Measurements from ENCODE around the gene KCNH5.

The KCNH5 gene

DNA sequence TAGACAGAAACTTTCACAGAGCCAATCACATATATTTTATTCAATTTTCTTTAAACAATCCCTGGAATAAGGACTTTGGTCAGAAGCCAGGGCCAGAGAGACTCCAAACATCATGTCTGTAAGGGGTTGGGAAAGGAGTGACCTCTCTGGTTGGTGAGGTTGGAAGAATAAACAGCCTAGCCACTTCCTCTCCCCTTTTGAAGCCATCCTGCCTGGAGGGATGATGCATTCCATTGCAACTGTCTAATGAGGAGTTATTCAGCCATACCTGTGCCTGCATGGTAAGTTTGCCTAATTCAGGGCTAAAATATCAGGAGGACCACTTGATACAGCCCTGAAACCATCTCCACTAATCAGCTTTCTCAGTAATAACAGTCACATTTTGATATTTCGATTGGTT lies 299.8 kb downstream of the KCNH5 start:
- no peak for DNase-seq (ENCODE audit: low read depth in 2 of 3, low spot score in 2 of 3)

DNA sequence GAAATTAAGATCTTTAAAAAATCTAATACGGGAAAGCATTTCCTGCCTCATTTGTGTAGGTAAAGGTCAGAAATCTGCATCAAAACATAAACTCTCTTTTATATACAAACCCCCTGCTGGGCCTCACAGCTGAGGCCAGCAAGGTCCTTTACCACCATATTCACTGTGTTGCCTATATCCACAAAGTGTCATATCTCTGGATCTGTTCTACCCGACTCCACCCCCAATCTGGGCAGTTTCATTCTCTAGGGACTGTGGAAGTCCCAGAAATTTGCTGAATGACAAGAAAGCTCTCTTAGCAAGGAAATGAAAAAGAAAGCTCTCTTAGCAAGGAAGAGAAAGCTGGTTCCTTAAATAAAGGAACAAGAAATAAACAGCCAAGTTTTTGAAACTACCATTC lies 301.7 kb downstream of the KCNH5 start:
- DNase-seq (ENCODE audit: low read depth in 2 of 3, low spot score in 2 of 3): no peak

DNA sequence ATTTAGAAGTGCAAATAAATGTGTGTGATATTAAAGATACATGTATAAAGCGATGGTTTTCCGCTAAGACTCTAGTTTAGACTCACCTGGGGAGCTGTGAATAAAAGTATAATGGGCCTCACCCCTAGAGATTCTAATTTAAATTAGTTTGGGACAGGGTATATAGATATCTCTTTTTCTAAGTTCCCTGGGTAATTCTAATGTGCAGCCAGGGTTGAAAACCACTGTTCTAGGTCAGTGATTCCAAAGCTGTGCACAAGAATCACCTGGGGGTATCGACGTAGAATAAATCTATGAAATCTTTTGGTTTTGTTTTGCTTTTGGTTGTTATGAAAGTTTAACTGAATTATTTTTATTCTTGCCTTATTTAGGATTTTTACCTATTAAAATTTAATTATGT lies 302.1 kb downstream of the KCNH5 start:
- no peak for DNase-seq (ENCODE audit: low read depth in 2 of 3, low spot score in 2 of 3)

DNA sequence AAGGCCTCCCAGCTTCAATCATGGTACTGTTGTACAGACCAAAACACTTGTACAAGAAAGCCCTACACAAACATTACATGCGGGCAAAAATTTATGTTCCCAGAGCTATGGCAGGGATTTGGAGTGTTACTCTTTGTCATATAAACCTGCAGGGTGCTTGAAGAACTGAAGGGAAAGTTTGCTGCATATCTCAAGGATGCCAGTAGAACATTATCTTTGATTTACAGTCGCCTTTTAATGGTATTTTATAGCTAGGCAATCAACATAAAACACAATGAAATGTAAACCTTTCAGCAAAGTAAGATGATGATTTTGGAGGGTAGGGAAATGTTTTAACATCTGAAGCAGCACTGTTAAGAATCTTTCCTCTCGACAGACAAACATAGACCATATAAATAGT lies 305.6 kb downstream of the KCNH5 start:
- no peak for DNase-seq (ENCODE audit: low read depth in 2 of 3, low spot score in 2 of 3)

DNA sequence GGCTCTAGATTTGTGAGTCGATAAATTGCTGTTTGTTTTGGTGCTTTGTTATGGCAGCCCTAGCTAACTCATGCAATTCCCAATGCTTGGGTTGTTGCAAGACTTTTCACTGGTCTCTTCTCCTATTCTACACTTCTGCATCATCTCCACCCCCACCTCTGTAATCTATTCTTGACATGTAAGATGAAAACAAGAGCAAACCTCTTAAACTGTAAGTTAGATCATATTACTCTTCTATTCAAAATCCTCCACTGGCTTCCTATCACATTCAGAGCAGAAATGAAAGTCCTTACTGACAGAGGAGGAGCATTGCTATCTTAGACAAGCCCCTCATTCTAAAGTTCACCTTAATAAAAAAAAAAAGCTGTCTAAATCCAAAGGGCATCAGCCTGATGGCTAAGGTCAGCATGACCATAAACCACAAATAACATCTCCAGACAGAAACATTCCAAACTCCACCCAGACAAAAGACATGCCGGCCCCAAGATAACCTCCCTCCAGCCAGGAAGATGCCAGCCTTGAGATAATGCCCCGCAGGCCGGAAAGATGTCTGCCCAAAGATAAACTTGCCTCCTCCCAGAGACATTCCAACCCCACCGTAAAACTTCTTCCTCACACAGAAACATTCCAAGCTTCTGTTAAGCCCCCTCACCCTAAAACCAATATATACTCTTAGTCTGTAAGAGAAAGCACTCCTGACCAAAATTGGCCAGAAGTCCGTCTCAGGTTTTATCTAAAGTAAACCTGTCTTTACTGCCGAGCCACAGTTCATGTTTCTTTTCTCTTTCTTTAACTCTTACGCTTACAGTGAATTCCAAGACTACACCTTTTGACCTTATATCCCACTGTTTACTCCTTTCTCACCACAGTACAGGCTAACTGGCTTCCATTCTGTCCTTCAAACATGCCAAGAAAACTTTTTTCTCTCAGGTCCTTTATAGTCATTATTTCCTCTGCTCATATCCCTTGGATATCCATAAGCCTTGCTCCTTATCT lies 308.9 kb downstream of the KCNH5 start:
- DNase-seq (ENCODE audit: low read depth in 2 of 3, low spot score in 2 of 3): no peak

DNA sequence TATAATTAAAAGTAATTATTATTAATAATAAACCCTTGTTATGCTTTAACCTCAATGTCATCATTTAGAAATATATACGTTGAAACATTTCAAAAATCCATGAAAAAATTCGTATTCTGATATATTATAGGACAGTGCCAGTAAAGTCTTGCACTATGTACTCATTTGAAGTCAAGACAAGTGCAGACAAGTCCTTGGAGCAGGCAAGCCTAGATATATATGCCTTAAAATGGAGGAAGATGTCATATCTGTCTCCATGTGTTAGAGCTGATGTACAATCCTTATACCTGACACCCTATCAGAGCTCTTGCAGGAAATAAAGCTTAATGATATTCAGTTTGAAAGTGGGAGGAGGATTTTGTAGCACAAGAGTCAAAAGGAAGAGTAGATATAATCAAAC lies 310.4 kb downstream of the KCNH5 start:
- no peak for DNase-seq (ENCODE audit: low read depth in 2 of 3, low spot score in 2 of 3)

DNA sequence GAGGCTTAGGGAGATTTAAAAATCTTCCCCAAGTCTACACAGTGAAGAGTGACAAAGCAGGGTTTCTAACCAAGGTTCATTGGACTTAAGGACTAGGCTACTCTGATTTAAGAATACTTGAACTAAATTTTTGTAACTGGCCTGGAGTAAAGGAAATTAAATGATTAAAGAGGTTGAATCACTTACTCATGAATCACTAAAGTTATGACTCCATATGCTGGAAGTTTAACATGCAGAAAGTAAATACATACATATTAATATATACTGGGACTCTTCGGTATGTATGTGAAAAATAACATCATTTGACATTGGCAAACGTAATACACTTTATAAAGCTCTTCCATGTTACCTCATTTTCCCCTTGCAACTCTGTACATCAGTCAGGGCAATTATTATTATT lies 322.9 kb downstream of the KCNH5 start:
- DNase-seq (ENCODE audit: low read depth in 2 of 3, low spot score in 2 of 3): no peak

DNA sequence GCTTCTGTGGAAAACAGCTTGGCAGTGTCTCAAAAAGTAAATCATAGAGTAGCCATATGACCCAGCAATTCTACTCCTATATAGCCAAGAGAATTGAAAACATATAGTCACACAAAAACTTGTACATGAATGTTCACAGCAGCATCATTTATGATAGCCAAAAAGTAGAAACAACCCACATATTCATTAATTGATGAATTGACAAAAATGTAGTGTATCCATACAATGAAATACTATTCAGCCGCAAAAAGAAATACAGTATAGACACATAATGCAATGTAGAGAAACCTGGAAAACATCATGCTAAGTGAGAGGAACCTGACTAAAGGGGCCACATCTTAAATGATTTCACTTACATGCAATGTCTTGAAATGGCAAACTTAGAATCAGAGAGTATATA lies 326.6 kb downstream of the KCNH5 start:
- DNase-seq (ENCODE audit: low read depth in 2 of 3, low spot score in 2 of 3): no peak

DNA sequence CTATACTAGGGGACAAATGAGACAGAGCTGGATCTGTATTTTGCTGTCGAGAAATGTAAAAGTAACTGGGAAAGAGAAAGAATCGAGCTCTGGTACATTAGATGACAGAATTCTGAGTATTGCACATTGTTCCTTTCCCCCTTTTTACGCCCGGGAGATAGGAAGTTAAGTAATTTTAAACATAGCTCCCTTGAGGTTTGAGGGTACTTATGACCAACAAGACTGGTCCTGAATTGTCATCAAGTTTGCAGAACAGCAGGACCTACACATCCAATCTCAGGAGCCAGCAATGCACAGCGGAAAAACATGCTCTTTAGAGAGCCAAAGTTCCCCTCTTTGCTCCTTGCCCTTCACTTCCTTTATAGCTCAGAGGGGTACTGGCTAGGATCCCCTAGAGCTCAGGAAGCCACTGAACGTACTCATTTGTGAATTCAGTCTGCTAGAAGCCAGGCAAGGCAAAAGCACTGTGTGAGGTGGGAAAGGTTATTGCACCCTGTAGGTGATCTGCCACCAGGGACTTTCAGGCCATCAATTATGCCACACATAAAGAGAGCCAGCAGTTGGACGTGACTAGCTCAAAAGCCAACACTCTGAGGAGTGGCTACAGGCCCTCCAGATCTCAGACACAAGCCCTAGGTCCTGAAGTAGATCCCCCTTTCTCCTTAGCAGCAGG lies 333.8 kb downstream of the KCNH5 start:
- no peak for DNase-seq (ENCODE audit: low read depth in 2 of 3, low spot score in 2 of 3)

DNA sequence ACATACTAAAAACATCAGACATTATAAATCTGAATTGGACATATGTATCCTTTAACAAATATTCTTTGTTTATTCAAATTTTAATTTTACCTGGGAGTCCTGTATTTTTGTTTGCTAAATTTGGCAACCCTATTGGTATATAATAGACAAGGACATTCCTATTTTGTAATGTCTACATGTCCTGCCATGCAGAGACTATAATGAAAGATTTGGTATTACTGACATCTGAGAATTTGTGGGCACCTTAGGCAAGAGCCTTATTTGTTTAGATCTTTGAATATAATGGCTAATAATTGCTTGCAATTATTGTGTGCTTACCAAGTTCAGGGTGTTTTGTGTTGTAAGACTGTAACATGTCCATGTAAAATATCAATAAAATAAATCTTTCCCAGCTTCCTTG lies 334.4 kb downstream of the KCNH5 start:
- DNase-seq (ENCODE audit: low read depth in 2 of 3, low spot score in 2 of 3): no peak

DNA sequence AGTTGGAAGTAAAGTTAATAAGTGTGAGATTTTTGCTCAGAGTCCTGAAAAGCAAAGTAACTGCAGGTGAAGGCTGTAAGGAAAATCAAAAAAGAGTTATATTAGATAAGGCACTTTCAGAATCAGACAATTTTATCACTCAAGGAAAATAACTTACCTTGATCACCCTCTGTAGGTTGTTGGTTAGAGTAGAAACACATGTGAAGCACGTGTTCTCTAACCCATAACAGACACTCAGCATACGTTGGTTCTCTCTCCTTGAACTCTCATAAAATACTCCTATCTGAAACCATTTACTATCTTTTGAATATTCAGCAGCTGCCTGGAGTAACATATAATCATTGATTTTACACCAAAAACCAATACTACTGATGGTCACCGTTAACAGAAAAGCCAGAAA lies 335.5 kb downstream of the KCNH5 start:
- no peak for DNase-seq (ENCODE audit: low read depth in 2 of 3, low spot score in 2 of 3)

DNA sequence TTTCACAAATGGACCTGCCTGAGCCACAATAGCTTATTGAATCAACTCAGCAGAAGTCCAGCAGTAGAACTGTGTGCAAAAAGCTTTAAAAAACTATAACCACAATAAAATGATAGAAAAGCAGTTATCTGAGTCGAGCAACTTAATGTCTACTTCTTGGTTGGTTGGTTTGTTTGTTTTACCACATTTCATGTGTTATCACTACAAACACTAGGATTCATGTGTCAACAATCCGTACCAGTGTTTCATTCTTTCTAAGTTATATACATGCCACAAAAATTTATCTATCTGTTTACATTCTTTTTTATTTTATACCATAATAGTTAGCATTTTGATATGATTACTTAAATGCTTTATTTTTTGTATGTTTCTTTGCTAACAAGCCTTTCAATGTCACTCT lies 339.0 kb downstream of the KCNH5 start:
- DNase-seq (ENCODE audit: low read depth in 2 of 3, low spot score in 2 of 3): no peak

DNA sequence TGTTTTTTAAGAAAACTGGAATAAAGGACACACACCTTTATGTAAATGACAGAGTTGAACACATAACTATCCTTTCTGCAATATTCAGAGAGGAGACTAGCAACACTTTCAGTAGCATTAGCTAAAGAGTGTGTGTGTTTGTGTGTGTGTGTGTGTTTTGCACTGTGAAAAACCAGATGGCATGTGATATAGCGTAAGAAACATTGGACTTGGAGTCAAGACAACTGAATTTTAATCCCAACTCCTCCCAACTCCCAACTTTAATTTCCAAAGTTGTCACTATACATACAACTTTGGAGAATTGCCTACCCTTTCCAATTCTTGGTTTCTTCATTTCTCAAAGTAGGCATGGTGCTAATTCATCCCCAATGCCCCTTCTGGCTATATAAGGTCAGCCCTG lies 347.8 kb downstream of the KCNH5 start:
- no peak for DNase-seq (ENCODE audit: low read depth in 2 of 3, low spot score in 2 of 3)

DNA sequence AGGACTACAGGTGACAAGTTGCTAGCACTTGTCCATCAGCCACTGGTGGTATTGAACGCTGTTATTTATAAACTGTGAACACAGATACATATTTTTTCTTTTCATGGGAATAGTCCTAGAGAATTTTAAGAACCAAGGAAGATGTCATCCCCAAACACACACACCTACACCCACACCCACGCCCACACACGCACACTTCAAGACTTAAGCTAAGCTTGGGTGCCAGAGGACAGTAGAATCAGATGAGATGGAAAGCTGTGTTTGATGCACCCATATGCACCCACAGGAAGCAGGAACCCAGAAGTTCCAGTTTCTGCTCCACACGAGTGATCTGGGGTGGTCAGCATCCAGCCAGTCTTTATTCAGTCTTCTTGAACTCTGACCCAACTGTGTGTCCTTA lies 348.3 kb downstream of the KCNH5 start:
- no peak for DNase-seq (ENCODE audit: low read depth in 2 of 3, low spot score in 2 of 3)

DNA sequence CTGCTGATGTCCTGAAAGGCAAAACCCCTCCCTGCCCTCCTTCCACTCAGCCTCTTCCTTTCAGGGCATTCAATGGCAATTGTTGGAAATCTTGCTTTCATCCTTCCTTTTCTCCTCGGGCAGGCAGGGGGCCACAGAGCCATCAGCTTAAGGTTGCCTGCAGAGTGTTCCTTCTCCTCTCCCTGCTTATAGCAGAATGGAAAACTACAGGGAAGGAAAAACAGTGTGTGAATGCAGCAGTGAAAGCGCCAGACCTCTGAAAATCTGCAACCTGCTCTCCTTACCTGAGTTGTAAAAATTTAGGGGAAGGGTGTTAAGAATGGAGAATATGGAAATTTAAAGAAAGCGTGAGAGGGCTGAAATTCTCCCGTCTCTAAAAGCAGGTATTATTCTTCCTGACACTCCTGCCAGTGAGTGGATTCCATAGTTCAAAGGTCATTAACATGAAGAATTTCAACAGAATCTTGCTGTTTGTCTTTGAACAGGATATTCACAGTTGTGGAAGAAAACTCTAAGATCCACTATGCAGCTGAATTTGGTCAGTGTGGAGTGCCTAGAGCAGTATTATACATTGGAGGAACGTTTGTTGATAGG lies 348.8 kb downstream of the KCNH5 start:
- DNase-seq (ENCODE audit: low read depth in 2 of 3, low spot score in 2 of 3): no peak

DNA sequence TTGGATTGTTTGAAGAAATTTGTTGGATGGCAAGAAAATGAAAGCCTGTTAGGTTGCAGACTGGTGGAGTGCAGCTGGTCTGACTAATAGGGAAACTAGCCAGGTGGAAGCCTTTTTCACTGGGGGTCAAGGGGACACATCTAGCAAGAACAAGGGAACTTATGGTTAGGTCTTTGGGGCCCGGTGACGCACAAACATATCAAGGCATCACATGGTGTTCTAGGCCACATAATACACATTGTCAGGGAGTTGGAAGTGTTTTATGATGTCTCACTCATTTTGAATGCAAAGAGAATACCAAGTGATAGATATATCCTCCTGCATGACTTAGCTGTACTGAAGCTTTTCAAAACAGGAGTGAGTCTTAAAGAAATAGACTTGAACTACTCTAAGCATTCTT lies 351.2 kb downstream of the KCNH5 start:
- DNase-seq (ENCODE audit: low read depth in 2 of 3, low spot score in 2 of 3): no peak

DNA sequence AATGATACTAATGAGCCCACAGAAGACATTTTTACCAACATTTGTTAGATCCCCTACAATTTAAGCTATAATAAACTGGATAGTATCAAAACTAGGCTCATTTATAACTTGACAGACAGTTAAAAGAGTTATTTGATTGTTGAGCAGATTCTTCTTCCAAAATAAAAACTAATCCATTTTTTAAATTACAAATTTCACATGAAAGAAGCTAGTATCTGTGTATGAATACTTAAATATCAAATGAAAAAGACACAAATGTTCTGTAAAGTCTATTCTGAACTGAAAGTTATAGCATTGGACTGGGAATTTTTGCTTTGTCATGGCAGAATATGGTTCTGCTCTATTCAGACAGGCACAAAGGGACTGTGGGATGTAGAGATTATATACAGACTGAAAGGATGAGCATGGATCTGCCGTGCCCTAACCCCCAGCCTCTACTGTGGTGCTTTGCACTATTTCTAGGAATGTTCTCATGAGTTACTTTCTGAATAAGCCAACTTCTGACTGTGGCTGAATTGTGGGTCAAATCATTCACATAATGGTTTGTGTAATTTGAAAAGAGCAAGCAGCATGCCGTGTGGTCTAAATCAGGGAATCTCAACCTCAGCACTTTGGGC lies 352.7 kb downstream of the KCNH5 start:
- DNase-seq (ENCODE audit: low read depth in 2 of 3, low spot score in 2 of 3): no peak

DNA sequence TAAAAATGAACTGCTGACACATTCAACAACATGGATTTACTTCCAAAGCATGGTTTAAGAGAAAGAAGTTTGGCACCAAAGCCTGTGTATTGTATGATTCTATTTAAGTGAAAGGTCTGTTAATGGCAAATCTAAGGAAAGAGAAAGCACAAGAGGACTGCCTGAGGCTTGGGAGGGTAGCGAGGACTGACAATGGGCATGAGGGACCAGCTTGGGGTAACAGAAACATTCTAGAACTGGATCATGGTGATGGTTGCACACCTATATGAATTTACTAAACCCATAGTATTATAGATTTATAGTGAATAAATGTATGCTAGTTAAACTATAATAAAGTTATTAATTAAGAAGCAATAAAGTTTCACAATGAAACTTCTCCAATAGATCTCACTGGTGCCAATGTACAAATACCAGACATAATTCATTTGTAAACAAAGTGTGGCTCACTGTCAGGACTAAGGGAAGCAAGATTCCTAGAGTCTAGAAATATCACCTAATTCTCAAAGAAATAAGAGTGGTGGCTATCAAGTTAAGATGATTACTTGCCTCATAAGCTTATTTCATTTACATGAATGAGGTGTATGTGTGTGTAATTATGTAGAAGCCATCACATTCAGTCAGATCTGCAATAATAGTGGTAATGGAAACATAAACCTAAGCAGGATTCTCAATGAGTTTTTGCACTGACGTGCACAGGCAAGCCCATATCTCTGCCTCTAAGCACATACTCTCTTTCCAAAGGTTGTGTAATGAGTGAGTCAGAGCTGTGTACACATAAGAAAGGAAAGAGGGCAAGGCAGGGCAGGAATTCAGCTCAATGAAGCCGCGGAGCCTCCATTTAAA lies 353.4 kb downstream of the KCNH5 start:
- no peak for DNase-seq (ENCODE audit: low read depth in 2 of 3, low spot score in 2 of 3)

DNA sequence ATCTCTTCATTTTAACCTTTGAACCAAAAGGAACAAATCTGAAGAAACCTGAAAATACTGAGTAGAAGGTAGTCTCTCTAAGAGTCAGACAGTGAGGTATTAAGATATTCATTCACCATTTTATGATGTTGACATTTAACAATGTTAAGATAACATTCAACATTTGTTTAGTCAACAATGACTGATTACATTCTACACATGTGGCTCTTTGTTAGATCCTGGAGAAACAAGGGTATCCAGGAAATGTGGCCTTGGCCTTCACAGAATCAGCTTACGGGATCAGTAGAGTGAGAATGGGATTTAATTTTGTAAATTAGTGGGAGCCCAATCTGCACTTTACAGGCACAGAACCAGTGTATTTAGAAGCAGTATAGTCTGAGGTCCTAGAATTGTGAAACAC lies 355.5 kb downstream of the KCNH5 start:
- no peak for DNase-seq (ENCODE audit: low read depth in 2 of 3, low spot score in 2 of 3)

DNA sequence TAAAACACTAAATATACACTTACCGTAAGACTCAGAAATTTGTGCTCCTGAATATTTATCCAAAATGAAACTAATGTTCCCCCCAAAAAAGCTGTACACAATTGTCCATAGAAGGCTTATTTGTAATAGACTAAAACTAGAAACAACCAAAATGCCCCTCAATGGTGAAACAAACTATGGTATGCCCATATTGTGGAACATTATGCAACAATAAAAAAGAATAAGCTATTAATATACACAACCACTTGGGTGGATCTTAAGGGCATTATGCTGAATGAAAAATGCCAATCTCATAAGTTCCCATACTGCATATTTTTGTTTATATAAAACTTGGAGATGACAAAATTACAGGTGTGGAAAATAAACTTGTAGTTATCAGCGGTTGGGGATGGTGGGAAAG lies 357.4 kb downstream of the KCNH5 start:
- DNase-seq (ENCODE audit: low read depth in 2 of 3, low spot score in 2 of 3): no peak

DNA sequence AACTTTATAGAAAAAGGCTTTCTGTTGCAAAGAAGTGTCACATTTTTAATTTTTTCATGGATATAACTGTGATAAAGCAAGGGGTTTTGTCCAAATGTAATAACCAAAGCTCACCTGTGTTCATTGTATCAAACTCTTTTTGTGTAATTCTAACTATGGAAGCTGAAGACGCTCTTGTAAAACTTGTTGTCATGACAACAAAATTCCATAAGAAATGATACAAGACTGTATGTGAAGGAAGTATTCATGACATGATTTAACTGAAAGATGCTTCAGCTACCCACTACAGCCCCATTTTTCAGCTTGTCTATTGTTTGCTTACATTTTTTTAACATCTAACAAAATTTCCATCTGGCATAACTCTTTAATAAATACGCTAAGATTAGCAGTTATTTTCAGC lies 360.9 kb downstream of the KCNH5 start:
- no peak for DNase-seq (ENCODE audit: low read depth in 2 of 3, low spot score in 2 of 3)
